Heart left ventricle (tissue), 13 donors: Measurements from ENCODE around the gene PTX4.

Source experiments
- POLR2A ChIP-seq, 2 donors: fragments of 450-650 bp; IDR thresholded peaks; one replicate each; pipeline ENCODE4 v1.6.1; 2017; ENCODE audit warnings: antibody characterized with exemption in 2 of 2, mild to moderate bottlenecking in 2 of 2, moderate library complexity in 2 of 2
- TF ChIP-seq, protein P1 (sequence below), 12 donors: fragments of 200-600 bp; sonication (generic) in 4 of 12; IDR thresholded peaks; one replicate each; pipeline versions ENCODE4 v1.5.0 to v1.8.0; 2018 to 2022; ENCODE audit warnings: antibody characterized with exemption in 12 of 12, mild to moderate bottlenecking in 5 of 12
- donor health status: ischemic (EF 13 %, LVEDD 7.1; RV severe dilation, severe dysfunction).
- donor health status: DM: no; HTN: yes; CAD: no.
- donor health status: DM: no; HTN: no; CAD: no.
- donor health status: ischemic (EF 25% LVEDD 6.9; RV normal size, moderate dysfunction).
- donor health status: ischemic (EF 25% LVEDD 5.7; RV mildly dilated, moderate dysfunction).
- donor health status: ischemic (EF 35%, LVEDD 5.7; RV mildly dilated, moderate dysfunction).
- donor health status: nonischemic (EF 11% LVEDD 7.7; RV severe dilation, severe dysfunction).
- donor health status: DM: yes; HTN: yes; CAD: no.
- donor health status: PGD.
- donor health status: ischemic (EF 29% LVEDD 5.4; RV normal size, mild dysfunction).
- donor health status: nonischemic (EF 23%, LVEDD 6.1; RV moderate dilation, normal function).

DNA sequence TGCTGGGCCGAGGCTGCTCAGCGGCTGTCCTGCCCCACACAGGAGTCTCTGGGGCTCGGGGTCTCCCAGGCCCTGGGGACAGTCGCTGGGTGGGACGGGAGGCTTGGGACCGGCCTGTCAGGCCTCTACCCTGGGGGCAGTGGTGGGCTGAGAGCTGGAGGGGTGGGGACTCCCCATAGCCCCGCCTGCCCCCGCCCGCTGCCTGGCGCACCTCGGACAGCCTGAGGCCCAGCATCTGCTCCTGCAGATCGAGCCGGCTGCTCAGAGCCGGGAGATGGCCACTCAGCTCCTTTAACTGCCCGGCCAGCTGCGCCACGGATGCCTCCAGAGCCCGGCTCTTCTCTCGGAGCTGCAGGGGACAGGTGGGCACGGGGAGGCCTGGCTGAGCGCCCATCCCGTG, 51.1 kb downstream of the PTX4 start:
- TF ChIP-seq, protein P1, sequence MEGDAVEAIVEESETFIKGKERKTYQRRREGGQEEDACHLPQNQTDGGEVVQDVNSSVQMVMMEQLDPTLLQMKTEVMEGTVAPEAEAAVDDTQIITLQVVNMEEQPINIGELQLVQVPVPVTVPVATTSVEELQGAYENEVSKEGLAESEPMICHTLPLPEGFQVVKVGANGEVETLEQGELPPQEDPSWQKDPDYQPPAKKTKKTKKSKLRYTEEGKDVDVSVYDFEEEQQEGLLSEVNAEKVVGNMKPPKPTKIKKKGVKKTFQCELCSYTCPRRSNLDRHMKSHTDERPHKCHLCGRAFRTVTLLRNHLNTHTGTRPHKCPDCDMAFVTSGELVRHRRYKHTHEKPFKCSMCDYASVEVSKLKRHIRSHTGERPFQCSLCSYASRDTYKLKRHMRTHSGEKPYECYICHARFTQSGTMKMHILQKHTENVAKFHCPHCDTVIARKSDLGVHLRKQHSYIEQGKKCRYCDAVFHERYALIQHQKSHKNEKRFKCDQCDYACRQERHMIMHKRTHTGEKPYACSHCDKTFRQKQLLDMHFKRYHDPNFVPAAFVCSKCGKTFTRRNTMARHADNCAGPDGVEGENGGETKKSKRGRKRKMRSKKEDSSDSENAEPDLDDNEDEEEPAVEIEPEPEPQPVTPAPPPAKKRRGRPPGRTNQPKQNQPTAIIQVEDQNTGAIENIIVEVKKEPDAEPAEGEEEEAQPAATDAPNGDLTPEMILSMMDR (IDR thresholded peaks at IDR 0.05): no peak
- TF ChIP-seq POLR2A (IDR thresholded peaks at IDR 0.05): no peak
